H1 (cell line): ENCODE data around the gene SDHAF2.

Experiments
- EZH2 ChIP-seq: fragments of 200-600 bp; sonication (generic); IDR thresholded peaks from 2 replicates; pipeline ENCODE4 v1.7.1; 2012; ENCODE audit warnings: low read depth, mild to moderate bottlenecking, moderate library complexity, low read length, inconsistent platforms; ENCODE audit not compliant: severe bottlenecking
- GABPA ChIP-seq: IDR thresholded peaks from 2 replicates; pipeline ENCODE4 v1.6.1; 2011; ENCODE audit warnings: mild to moderate bottlenecking, low read length, moderate library complexity, borderline replicate concordance; ENCODE audit not compliant: insufficient read depth
- POLR2A ChIP-seq, 2 experiments: IDR thresholded peaks; 1 replicate in 1 of 2; 2 replicates in 1 of 2; pipeline ENCODE4 v1.6.1; 2011; ENCODE audit warnings: low read depth in 2 of 2, low read length in 2 of 2, mild to moderate bottlenecking in 2 of 2; ENCODE audit errors: control extremely low read depth in 1 of 2
- RAD21 ChIP-seq, 2 experiments: IDR thresholded peaks in 1 of 2; conservative IDR thresholded peaks in 1 of 2; 2 replicates each; pipeline ENCODE4 v1.6.1; 2011; ENCODE audit warnings: low read depth in 2 of 2, low read length in 2 of 2, improper control_type of control experiment in 1 of 2, inconsistent platforms in 1 of 2, mild to moderate bottlenecking in 1 of 2, moderate library complexity in 1 of 2
- SIRT6 ChIP-seq: IDR thresholded peaks from one replicate; pipeline ENCODE4 v1.7.1; 2012; ENCODE audit warnings: low read length, inconsistent platforms
- SRF ChIP-seq: IDR thresholded peaks from 2 replicates; pipeline ENCODE4 v1.6.1; 2011; ENCODE audit warnings: mild to moderate bottlenecking, low read depth, low read length, moderate library complexity
- TAF1 ChIP-seq: IDR thresholded peaks from 2 replicates; pipeline ENCODE4 v1.6.1; 2011; ENCODE audit warnings: mild to moderate bottlenecking, low read depth, low read length
- YY1 ChIP-seq: IDR thresholded peaks from 2 replicates; pipeline ENCODE4 v1.6.1; 2011; ENCODE audit warnings: low read depth, mild to moderate bottlenecking, low read length
- TF ChIP-seq, protein P1 (sequence below), 3 experiments: IDR thresholded peaks; 1 replicate in 2 of 3; 2 replicates in 1 of 3; pipeline versions ENCODE4 v1.5.1 to v1.6.1; 2011; ENCODE audit warnings: low read length in 3 of 3, mild to moderate bottlenecking in 3 of 3, inconsistent platforms in 2 of 3, low read depth in 1 of 3, moderate library complexity in 1 of 3; ENCODE audit not compliant: insufficient read depth in 1 of 3; ENCODE audit errors: control extremely low read depth in 1 of 3
- TF ChIP-seq, protein P2 (sequence below): IDR thresholded peaks from 2 replicates; pipeline ENCODE4 v1.6.1; 2012; ENCODE audit warnings: low read length, inconsistent platforms

DNA sequence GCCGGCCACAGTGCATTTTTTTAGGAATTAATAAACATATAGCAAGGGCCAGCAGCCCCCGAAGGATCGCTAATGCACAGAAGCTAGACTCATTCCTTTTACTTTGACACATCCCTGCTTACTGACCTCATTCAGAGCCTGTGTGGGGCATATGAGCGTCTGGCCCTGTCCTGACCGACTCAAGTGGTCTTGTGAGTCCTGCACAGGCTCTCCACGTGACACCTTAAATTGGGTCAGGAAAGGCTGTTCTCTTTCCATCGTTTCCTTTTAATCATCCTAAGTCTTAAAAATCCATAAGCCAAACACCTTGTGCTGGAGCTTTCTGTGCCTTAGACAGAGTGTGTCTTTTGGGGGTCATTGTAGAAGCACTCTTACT lies 18.6 kb downstream of the SDHAF2 start:
- TF ChIP-seq, protein P1, sequence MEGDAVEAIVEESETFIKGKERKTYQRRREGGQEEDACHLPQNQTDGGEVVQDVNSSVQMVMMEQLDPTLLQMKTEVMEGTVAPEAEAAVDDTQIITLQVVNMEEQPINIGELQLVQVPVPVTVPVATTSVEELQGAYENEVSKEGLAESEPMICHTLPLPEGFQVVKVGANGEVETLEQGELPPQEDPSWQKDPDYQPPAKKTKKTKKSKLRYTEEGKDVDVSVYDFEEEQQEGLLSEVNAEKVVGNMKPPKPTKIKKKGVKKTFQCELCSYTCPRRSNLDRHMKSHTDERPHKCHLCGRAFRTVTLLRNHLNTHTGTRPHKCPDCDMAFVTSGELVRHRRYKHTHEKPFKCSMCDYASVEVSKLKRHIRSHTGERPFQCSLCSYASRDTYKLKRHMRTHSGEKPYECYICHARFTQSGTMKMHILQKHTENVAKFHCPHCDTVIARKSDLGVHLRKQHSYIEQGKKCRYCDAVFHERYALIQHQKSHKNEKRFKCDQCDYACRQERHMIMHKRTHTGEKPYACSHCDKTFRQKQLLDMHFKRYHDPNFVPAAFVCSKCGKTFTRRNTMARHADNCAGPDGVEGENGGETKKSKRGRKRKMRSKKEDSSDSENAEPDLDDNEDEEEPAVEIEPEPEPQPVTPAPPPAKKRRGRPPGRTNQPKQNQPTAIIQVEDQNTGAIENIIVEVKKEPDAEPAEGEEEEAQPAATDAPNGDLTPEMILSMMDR (IDR thresholded peaks at IDR 0.05; ENCODE audit: control extremely low read depth in 1 of 3, insufficient read depth in 1 of 3, low read depth in 1 of 3, low read length in 3 of 3) = no peak
- no peak for TF ChIP-seq SIRT6
- TF ChIP-seq POLR2A (IDR thresholded peaks at IDR 0.05; ENCODE audit: control extremely low read depth in 1 of 2, low read depth in 2 of 2, low read length in 2 of 2) = no peak
- TF ChIP-seq TAF1 = no peak
- TF ChIP-seq RAD21 (IDR thresholded peaks at IDR 0.05 in 1 of 2, conservative IDR thresholded peaks at IDR 0.05 in 1 of 2; ENCODE audit: low read depth in 2 of 2, low read length in 2 of 2) = no peak
- TF ChIP-seq SRF = no peak
- TF ChIP-seq EZH2 = no peak
- TF ChIP-seq, protein P2, sequence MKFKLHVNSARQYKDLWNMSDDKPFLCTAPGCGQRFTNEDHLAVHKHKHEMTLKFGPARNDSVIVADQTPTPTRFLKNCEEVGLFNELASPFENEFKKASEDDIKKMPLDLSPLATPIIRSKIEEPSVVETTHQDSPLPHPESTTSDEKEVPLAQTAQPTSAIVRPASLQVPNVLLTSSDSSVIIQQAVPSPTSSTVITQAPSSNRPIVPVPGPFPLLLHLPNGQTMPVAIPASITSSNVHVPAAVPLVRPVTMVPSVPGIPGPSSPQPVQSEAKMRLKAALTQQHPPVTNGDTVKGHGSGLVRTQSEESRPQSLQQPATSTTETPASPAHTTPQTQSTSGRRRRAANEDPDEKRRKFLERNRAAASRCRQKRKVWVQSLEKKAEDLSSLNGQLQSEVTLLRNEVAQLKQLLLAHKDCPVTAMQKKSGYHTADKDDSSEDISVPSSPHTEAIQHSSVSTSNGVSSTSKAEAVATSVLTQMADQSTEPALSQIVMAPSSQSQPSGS = no peak
- TF ChIP-seq YY1 = no peak
- TF ChIP-seq GABPA = no peak
